ENCODE measurements around the gene SKOR2.
"Not testable (repeated sequence)": the region's sequence is repeated elsewhere in the genome, so short reads cannot be mapped to it uniquely, and the experiment has no call there.

Gene SKOR2

GRCh38 chr18:47187721-47188120, 63.7 kb downstream of the SKOR2 start:
- DNase-seq: no peak

- peak in 1 of 2 donors; percentile 8 for DNase-seq
Observed at GRCh38 chr18:47184419-47185050, 66.9 kb downstream of the SKOR2 start.

- DNase-seq: not testable (repeated sequence)
Observed at GRCh38 chr18:47182156-47182555, 69.3 kb downstream of the SKOR2 start.

- DNase-seq: no peak
Observed at GRCh38 chr18:47180765-47181164, 70.7 kb downstream of the SKOR2 start.

- DNase-seq: no peak
Observed at GRCh38 chr18:47179520-47179919, 71.9 kb downstream of the SKOR2 start.

GRCh38 chr18:47175898-47176575, 75.4 kb downstream of the SKOR2 start, which contains the start of gene IER3IP1:
Gene IER3IP1, minus strand, starts transcription at chr18:47176364. Its CDS starts 87 bp downstream, at chr18:47176277.
- DNase-seq: peak; percentile 86 to 91

GRCh38 chr18:47175283-47175897, 76.1 kb downstream of the SKOR2 start:
- no peak for DNase-seq

- DNase-seq: no peak
Observed at GRCh38 chr18:47174545-47175116, 76.8 kb downstream of the SKOR2 start.

GRCh38 chr18:47172476-47172875, 79.0 kb downstream of the SKOR2 start:
- DNase-seq: no peak

- no peak for DNase-seq
Observed at GRCh38 chr18:47168913-47169312, 82.5 kb downstream of the SKOR2 start.

- no peak for DNase-seq
Observed at GRCh38 chr18:47168509-47168908, 83.0 kb downstream of the SKOR2 start.

GRCh38 chr18:47166294-47166693, 85.2 kb downstream of the SKOR2 start:
- DNase-seq: no peak

GRCh38 chr18:47163241-47163640, 88.2 kb downstream of the SKOR2 start:
- DNase-seq: no peak

GRCh38 chr18:47160256-47160655, 91.2 kb downstream of the SKOR2 start:
- no peak for DNase-seq

- DNase-seq: not testable (repeated sequence)
Observed at GRCh38 chr18:47158404-47158803, 93.1 kb downstream of the SKOR2 start.
